H1 (cell line): ENCODE measurements around the gene CDYL2. TPM values are rescaled to one million over a fixed set of nuclear protein-coding genes. Genes with fewer than 3 reads are reported as not detected.

ENCODE experiments used
- CTCF ChIA-PET: fragments of 300-600 bp; sonication (Branson Sonifier 250); formaldehyde crosslinking; loops from one replicate; lab custom pipeline; 2021; ENCODE audit not compliant: partially characterized antibody; lab: Charles Lee
- POLR2A ChIA-PET: fragments of 300-600 bp; sonication (Branson Sonifier 250); formaldehyde crosslinking; loops from one replicate; lab custom pipeline; 2021; ENCODE audit warnings: inconsistent platforms; ENCODE audit not compliant: partially characterized antibody; lab: Charles Lee
- DNase-seq, 2 experiments: peaks; one replicate each; pipeline versions ENCODE4 v3.0.0 to v3.0.0-alpha.2; 2010 to 2022; ENCODE audit warnings: low spot score in 2 of 2, low read depth in 1 of 2, mixed read lengths in 1 of 2
- FAIRE-seq: peaks from 2 replicates; lab custom pipeline; 2011; peaks lifted over from hg19 to GRCh38; lab: Jason Lieb, UNC
- H2AFZ ChIP-seq: 2 replicates; pipeline ENCODE4 v1.8.1; 2012; ENCODE audit warnings: low read length, inconsistent platforms
- H2AK5ac ChIP-seq: 2 replicates; pipeline ENCODE4 v1.6.1; 2013; ENCODE audit warnings: low read depth, low read length
- H2BK120ac ChIP-seq: replicated peaks from 2 replicates; pipeline ENCODE3; 2013; ENCODE audit warnings: low read depth, low read length, inconsistent platforms
- H2BK12ac ChIP-seq: 2 replicates; pipeline ENCODE4 v1.6.1; 2013; ENCODE audit warnings: low read depth, low read length
- H2BK15ac ChIP-seq: 2 replicates; pipeline ENCODE4 v1.6.1; 2013; ENCODE audit warnings: low read length
- H2BK20ac ChIP-seq: 2 replicates; pipeline ENCODE4 v1.6.1; 2013; ENCODE audit warnings: low read length
- H2BK5ac ChIP-seq: 2 replicates; pipeline ENCODE4 v1.6.1; 2013; ENCODE audit warnings: low read depth, low read length
- H3K14ac ChIP-seq: 2 replicates; pipeline ENCODE4 v1.6.1; 2013; ENCODE audit warnings: inconsistent platforms; ENCODE audit not compliant: insufficient read length
- H3K18ac ChIP-seq: 2 replicates; pipeline ENCODE4 v1.6.1; 2013; ENCODE audit warnings: low read length; ENCODE audit errors: extremely low read depth
- H3K23ac ChIP-seq: 2 replicates; pipeline ENCODE4 v1.6.1; 2013; ENCODE audit warnings: inconsistent platforms; ENCODE audit not compliant: insufficient read length
- H3K23me2 ChIP-seq: 2 replicates; pipeline ENCODE4 v1.6.1; 2013; ENCODE audit warnings: low read depth, low read length
- H3K27ac ChIP-seq: 2 replicates; pipeline ENCODE4 v1.6.1; 2011; ENCODE audit warnings: low read depth, low read length, inconsistent platforms
- H3K27me3 ChIP-seq, 4 experiments: replicated peaks in 1 of 4; 1 replicate in 1 of 4; 2 replicates in 3 of 4; pipeline versions ENCODE4 v1.6.1 to v1.8.1; 2011 to 2013; ENCODE audit warnings: low read length in 3 of 4, mild to moderate bottlenecking in 3 of 4, inconsistent platforms in 2 of 4, mixed read lengths in 2 of 4, moderate library complexity in 1 of 4; ENCODE audit not compliant: control insufficient read depth in 3 of 4, insufficient read depth in 3 of 4; ENCODE audit errors: extremely low read depth in 1 of 4
- H3K36me3 ChIP-seq, 4 experiments: 2 replicates each; pipeline versions ENCODE4 v1.6.1 to v1.8.1; 2011 to 2013; ENCODE audit warnings: mild to moderate bottlenecking in 4 of 4, low read length in 3 of 4, moderate library complexity in 2 of 4, control low read depth in 1 of 4, inconsistent platforms in 1 of 4; ENCODE audit not compliant: insufficient read depth in 4 of 4, control insufficient read depth in 2 of 4
- H3K4ac ChIP-seq: replicated peaks from 2 replicates; pipeline ENCODE3; 2013; ENCODE audit warnings: low read length, low read depth, mixed read lengths, inconsistent platforms; ENCODE audit not compliant: insufficient read length
- H3K4me1 ChIP-seq, 4 experiments: replicated peaks in 1 of 4; 1 replicate in 1 of 4; 2 replicates in 3 of 4; pipeline versions ENCODE4 v1.6.1 to v1.8.1; 2011 to 2013; ENCODE audit warnings: low read length in 3 of 4, inconsistent platforms in 2 of 4, mixed read lengths in 1 of 4; ENCODE audit not compliant: insufficient read depth in 4 of 4, control insufficient read depth in 3 of 4
- H3K4me2 ChIP-seq, 2 experiments: 2 replicates each; pipeline versions ENCODE4 v1.6.1 to v1.8.1; 2011 to 2013; ENCODE audit warnings: low read depth in 2 of 2, low read length in 2 of 2, control low read depth in 1 of 2, inconsistent platforms in 1 of 2, mild to moderate bottlenecking in 1 of 2; ENCODE audit not compliant: insufficient read depth in 1 of 2
- H3K4me3 ChIP-seq, 4 experiments: fragments of 200-600, 300-600 bp in 1 of 4; sonication (generic), shearing (Covaris generic), sonication (Bioruptor Twin) in 1 of 4; 2 replicates each; pipeline versions ENCODE4 v1.5.1 to v1.8.1; 2011 to 2016; ENCODE audit warnings: low read length in 4 of 4, low read depth in 3 of 4, control low read depth in 2 of 4, inconsistent platforms in 2 of 4, mild to moderate bottlenecking in 2 of 4, mixed read lengths in 1 of 4, moderate library complexity in 1 of 4; ENCODE audit not compliant: insufficient read depth in 2 of 4; ENCODE audit errors: extremely low read depth in 1 of 4
- H3K56ac ChIP-seq: replicated peaks from 2 replicates; pipeline ENCODE3; 2013; ENCODE audit warnings: low read depth, mild to moderate bottlenecking, mixed read lengths, low read length, inconsistent platforms; ENCODE audit not compliant: insufficient read length
- H3K79me1 ChIP-seq: 2 replicates; pipeline ENCODE4 v1.6.1; 2013; ENCODE audit warnings: low read depth, low read length, control low read depth
- H3K79me2 ChIP-seq, 2 experiments: 2 replicates each; pipeline versions ENCODE4 v1.6.1 to v1.8.1; 2012 to 2013; ENCODE audit warnings: low read length in 2 of 2, mild to moderate bottlenecking in 2 of 2, inconsistent platforms in 1 of 2; ENCODE audit not compliant: insufficient read depth in 2 of 2, control insufficient read depth in 1 of 2
- H3K9ac ChIP-seq, 4 experiments: replicated peaks in 1 of 4; 1 replicate in 1 of 4; 2 replicates in 3 of 4; pipeline versions ENCODE4 v1.6.1 to v1.8.1; 2011 to 2013; ENCODE audit warnings: low read depth in 3 of 4, low read length in 3 of 4, control low read depth in 2 of 4, mild to moderate bottlenecking in 2 of 4, moderate library complexity in 2 of 4, inconsistent platforms in 1 of 4; ENCODE audit errors: extremely low read depth in 1 of 4
- H3K9me3 ChIP-seq, 2 experiments: 2 replicates each; pipeline versions ENCODE4 v1.6.1 to v1.8.1; 2012 to 2013; ENCODE audit warnings: mild to moderate bottlenecking in 2 of 2, moderate library complexity in 2 of 2, control low read depth in 1 of 2, inconsistent platforms in 1 of 2, low read depth in 1 of 2, low read length in 1 of 2, mixed read lengths in 1 of 2; ENCODE audit not compliant: insufficient read depth in 2 of 2
- H4K20me1 ChIP-seq, 2 experiments: replicated peaks in 1 of 2; 2 replicates each; pipeline versions ENCODE3 to v1.8.1; 2011 to 2013; ENCODE audit warnings: inconsistent platforms in 2 of 2, low read length in 2 of 2, mild to moderate bottlenecking in 1 of 2; ENCODE audit not compliant: insufficient read depth in 2 of 2, control insufficient read depth in 1 of 2
- H4K5ac ChIP-seq: 2 replicates; pipeline ENCODE4 v1.6.1; 2013; ENCODE audit warnings: low read length, low read depth, mixed read lengths, inconsistent platforms; ENCODE audit not compliant: insufficient read length
- H4K8ac ChIP-seq: 2 replicates; pipeline ENCODE4 v1.8.0; 2013; ENCODE audit warnings: mild to moderate bottlenecking, moderate library complexity, low read length, inconsistent platforms; ENCODE audit not compliant: insufficient read depth; ENCODE audit errors: extremely low read depth
- H4K91ac ChIP-seq: replicated peaks from 2 replicates; pipeline ENCODE3; 2013; ENCODE audit warnings: low read length, mixed read lengths, inconsistent platforms; ENCODE audit not compliant: insufficient read length
- FOSL1 ChIP-seq: IDR thresholded peaks from 2 replicates; pipeline ENCODE4 v1.6.1; 2011; ENCODE audit warnings: mild to moderate bottlenecking, low read depth, low read length, moderate library complexity; ENCODE audit not compliant: insufficient read depth
- JUN ChIP-seq: IDR thresholded peaks from 2 replicates; pipeline ENCODE4 v1.6.1; 2011; ENCODE audit warnings: low read depth, mild to moderate bottlenecking, improper control_type of control experiment, low read length
- MAFK ChIP-seq: IDR thresholded peaks from 2 replicates; pipeline ENCODE4 v1.6.1; 2012; ENCODE audit warnings: low read depth, mild to moderate bottlenecking, improper control_type of control experiment, low read length
- POLR2AphosphoS5 ChIP-seq: IDR thresholded peaks from 2 replicates; pipeline ENCODE4 v1.6.1; 2011; ENCODE audit warnings: low read depth, low read length
- RAD21 ChIP-seq, 2 experiments: IDR thresholded peaks in 1 of 2; conservative IDR thresholded peaks in 1 of 2; 2 replicates each; pipeline ENCODE4 v1.6.1; 2011; ENCODE audit warnings: low read depth in 2 of 2, low read length in 2 of 2, improper control_type of control experiment in 1 of 2, inconsistent platforms in 1 of 2, mild to moderate bottlenecking in 1 of 2, moderate library complexity in 1 of 2
- SP2 ChIP-seq: IDR thresholded peaks from 2 replicates; pipeline ENCODE4 v1.6.1; 2012; ENCODE audit warnings: mild to moderate bottlenecking, low read length, inconsistent platforms
- WGBS, 2 experiments: shearing (Covaris generic) in 1 of 2; methylation state at CpG; one replicate each; pipeline versions ENCODE4 v1.1.6 to v1.1.7; 2013 to 2015; ENCODE audit warnings: low lambda C conversion rate in 2 of 2, mixed read lengths in 2 of 2, inconsistent platforms in 1 of 2, low coverage in 1 of 2, missing lambda C conversion rate in 1 of 2; ENCODE audit not compliant: insufficient replicate concordance in 2 of 2, insufficient coverage in 1 of 2, insufficient read length in 1 of 2; ENCODE audit errors: extremely low coverage in 1 of 2, missing lambda C conversion rate in 1 of 2; 5-methylcytosine and 5-hydroxymethylcytosine counted together
- polyA plus RNA-seq, 7 experiments: library from polyadenylated mRNA; depleted of rRNA in 3 of 7; stranded (reverse) in 5 of 7; unstranded in 2 of 7; fragments of >200 nt in 5 of 7; fragments of 200-250 nt in 2 of 7; gene quantifications; 1 replicate in 5 of 7; 2 replicates in 1 of 7; 4 replicates in 1 of 7; pipeline versions ENCODE4 v1.2.1 to v1.2.3, GENCODE V29; 2011 to 2013; ENCODE audit warnings: missing spikeins in 2 of 7, mixed read lengths in 2 of 7
- total RNA-seq: library from RNA; stranded (reverse); fragmentation: NEBNext Ultra II Directional; extraction: Animal tissue kit (Norgen Biotek cat#: 25700); gene quantifications from 2 replicates; pipeline ENCODE4 v1.2.1, GENCODE V29; 2021

Gene CDYL2
- total and polyA plus RNA-seq, 2 of the 8 experiments (the other 6 are each of a cell fraction or from before 2014, with no cell fraction given) = 0.33 to 5.3 TPM

GRCh38 chr16:80563066-80563465 lies 241.3 kb downstream of the CDYL2 start:
- no peak overlapping the region for H4K5ac ChIP-seq
- H3K4me3 ChIP-seq = no peak overlapping the region
- WGBS, 2 experiments = 91% methylated on average over 2 of the region's 3 CpGs; no CpG with 5 or more reads in 1 of the 2 experiments
- H2BK5ac ChIP-seq = no peak overlapping the region
- no peak overlapping the region for H2BK120ac ChIP-seq
- H3K4me2 ChIP-seq = no peak overlapping the region
- H3K27ac ChIP-seq = no peak overlapping the region
- H3K79me1 ChIP-seq = no peaks in the 10 kb centered on the region
- no peaks in the 10 kb centered on the region; the same call in 1 of the 2 replicates for H3K23me2 ChIP-seq
- no peaks in the 10 kb centered on the region for H4K20me1 ChIP-seq
- POLR2A ChIA-PET = no interaction called here
- no peak overlapping the region for H2AK5ac ChIP-seq
- no peak overlapping the region for H2BK15ac ChIP-seq
- no peak overlapping the region for H3K56ac ChIP-seq
- no peak overlapping the region for H4K8ac ChIP-seq
- no peak overlapping the region for H3K4ac ChIP-seq
- H3K27me3 ChIP-seq = no peaks in the 10 kb centered on the region
- H2BK20ac ChIP-seq = no peak overlapping the region
- H3K18ac ChIP-seq = no peak overlapping the region
- no peak for DNase-seq
- TF ChIP-seq RAD21 (IDR thresholded peaks at IDR 0.05 in 1 of 2, conservative IDR thresholded peaks at IDR 0.05 in 1 of 2; ENCODE audit: low read depth in 2 of 2, low read length in 2 of 2) (no peak), SP2 (no peak), JUN (no peak), MAFK (no peak), FOSL1 (no peak), POLR2AphosphoS5 (no peak)
- TF ChIP-seq, all 59 proteins: peak for 0
- Histone ChIP-seq H3K9ac (no peak overlapping the region), H2AFZ (no peak overlapping the region), H3K79me2 (no peaks in the 10 kb centered on the region), H3K9me3 (peaks cover 19 to 50% of the 10 kb centered on the region in 2 experiments; a peak in 3 of 4 replicates), H2BK12ac (no peak overlapping the region), H3K36me3 (no peaks in the 10 kb centered on the region), H3K23ac (no peak overlapping the region), H4K91ac (no peak overlapping the region), H3K14ac (no peak overlapping the region), H3K4me1 (peaks cover 0 to 3% (median 0%) of the 10 kb centered on the region in 4 experiments; a peak in 1 of 7 replicates)
- no peak for FAIRE-seq
- CTCF ChIA-PET = no interaction called here
